HAP-1 (cell line): ENCODE measurements around the gene PJA1.

Source experiments
- DNase-seq, 2 experiments: peaks; one replicate each; pipeline ENCODE4 v3.0.0-alpha.2; 2016 to 2020; ENCODE audit warnings: low spot score in 2 of 2
- H3K27me3 ChIP-seq: fragments of 250-450 bp; sonication (Bioruptor Pico); 2 replicates; pipeline ENCODE4 v1.5.1; 2020; ENCODE audit warnings: low read depth, mild to moderate bottlenecking, moderate library complexity
- H3K36me3 ChIP-seq: fragments of 250-450 bp; sonication (Bioruptor Pico); replicated peaks from 2 replicates; pipeline ENCODE4 v1.5.1; 2020; ENCODE audit warnings: mild to moderate bottlenecking
- H3K4me1 ChIP-seq: fragments of 250-450 bp; sonication (Bioruptor Pico); 2 replicates; pipeline ENCODE4 v1.5.1; 2020; ENCODE audit warnings: mild to moderate bottlenecking
- H3K4me3 ChIP-seq: fragments of 250-450 bp; sonication (Bioruptor Pico); 2 replicates; pipeline ENCODE4 v1.5.1; 2020; ENCODE audit warnings: mild to moderate bottlenecking, moderate library complexity
- H3K9me3 ChIP-seq: fragments of 250-450 bp; sonication (Bioruptor Pico); 2 replicates; pipeline ENCODE4 v1.5.1; 2020; ENCODE audit warnings: mild to moderate bottlenecking, moderate library complexity
- in situ Hi-C: fragments of 300-500 bp; cut with MboI; formaldehyde crosslinking; loops from 3 replicates; pipeline ENCODE4 v1.14.3; 2020; ENCODE audit warnings: low sequenced_read_pairs, inconsistent platforms, mixed read lengths

PJA1 gene

DNA sequence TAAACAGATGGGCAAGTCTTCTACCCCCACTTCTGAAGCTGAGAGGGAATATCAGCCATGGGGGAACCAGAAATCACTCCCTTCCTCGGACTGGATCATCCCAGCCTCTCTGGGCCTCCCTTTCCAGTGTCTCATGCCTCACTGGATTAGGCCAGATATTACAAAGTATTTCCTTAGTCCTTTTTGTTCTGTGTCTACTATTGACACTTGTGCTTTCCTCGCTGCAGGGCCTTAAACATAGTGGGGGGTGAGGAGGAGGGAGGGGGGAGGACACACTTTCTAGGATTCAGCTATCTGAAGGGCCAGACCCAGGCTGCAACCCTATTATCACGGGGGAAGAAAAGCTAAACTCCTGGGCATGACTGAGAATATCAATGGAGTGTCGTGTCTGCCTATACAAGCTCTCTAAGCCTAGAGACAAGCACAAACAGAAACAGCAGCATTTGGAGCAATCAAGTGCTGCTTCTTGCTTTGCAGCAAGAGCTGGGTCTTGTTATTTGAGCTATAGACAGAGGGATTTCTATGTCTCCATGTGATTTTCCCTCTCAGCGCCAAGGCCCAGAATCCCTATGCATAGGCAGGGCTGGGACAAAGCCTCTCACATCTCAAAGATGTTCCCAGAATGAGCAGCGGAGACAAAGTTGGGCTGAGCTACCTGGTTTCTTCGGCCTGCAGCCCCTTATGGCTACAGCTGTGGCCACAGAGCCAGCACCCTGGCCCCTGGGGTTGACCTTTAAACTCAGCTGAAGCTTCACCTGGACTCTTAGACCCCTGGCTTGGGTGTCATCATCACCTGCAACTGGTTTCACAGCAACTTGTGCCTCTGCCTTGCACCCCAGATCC is 20.2 kb downstream of the PJA1 start:
- H3K4me1 ChIP-seq, result peaks cover 30% of the 10 kb centered on the region

DNA sequence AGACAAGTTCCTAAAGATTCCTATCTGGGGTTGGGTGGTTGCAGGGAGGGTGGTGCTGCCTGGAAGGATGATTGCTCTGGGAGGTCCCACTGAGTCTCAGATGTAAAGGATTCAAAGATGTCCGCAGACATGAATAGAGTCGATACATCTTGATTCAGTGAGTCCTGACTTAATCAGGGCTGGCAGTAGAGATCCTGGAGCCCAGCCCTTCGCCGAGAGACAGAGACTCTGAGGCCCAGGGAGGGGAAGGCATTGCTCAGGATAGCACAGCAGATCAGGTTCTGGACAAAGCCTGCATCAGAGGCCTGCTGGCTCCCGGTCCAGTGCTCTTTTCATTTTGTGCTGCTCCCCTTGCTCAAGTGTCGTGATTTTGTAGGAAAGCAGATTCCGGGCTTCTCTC is 21.7 kb downstream of the PJA1 start:
- Histone ChIP-seq H3K9me3 (no peaks in the 10 kb centered on the region), H3K4me1 (peaks cover 27% of the 10 kb centered on the region), H3K27me3 (no peaks in the 10 kb centered on the region), H3K36me3 (no peaks in the 10 kb centered on the region), H3K4me3 (no peak overlapping the region)
- in situ Hi-C loops, result no loop called here
- no peak for DNase-seq

More for the DNA sequence above, 20.2 kb downstream of the PJA1 start:
- Histone ChIP-seq H3K27me3 (no peaks in the 10 kb centered on the region), H3K9me3 (no peaks in the 10 kb centered on the region), H3K4me3 (no peak overlapping the region), H3K36me3 (no peaks in the 10 kb centered on the region)
- in situ Hi-C loops, result no loop called here
- peak; percentile 55 to 56 for DNase-seq

DNA sequence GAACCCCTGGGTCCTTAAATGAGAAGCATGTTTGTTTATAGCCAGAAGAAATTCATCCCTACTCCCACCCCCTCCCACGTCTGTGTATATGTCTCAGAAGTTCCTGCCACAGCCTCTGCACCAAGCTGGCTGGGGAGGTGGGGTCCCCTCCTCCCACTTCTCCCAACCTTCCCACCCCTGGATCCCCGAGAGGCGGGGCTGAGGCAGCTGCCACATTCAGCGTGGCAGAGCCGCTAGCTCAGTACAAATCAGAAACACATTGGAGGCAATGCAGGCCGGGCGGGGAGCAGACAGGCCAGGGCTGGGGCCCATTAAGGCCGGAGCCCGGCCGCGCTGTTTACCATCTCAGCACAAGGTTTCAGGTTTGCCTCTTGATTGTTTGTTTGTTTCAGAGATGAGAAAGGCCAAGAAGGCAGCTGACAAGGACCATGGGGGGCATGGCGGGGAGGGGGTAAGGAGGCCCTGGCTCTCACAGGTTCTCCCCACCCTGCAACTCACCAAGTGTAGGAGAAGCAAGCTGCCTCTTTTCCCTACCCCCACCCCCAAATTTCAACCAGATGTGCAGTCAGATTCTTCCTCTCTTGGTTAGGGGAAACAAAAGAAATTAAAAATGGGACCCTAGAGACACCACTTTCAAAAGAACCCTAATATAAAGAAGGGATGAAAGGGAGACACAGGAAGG is 22.3 kb downstream of the PJA1 start:
- no peak for DNase-seq
- H3K9me3 ChIP-seq, result no peaks in the 10 kb centered on the region
- in situ Hi-C loops, result no loop called here
- H3K4me3 ChIP-seq, result no peak overlapping the region
- no peaks in the 10 kb centered on the region for H3K36me3 ChIP-seq
- H3K27me3 ChIP-seq, result no peaks in the 10 kb centered on the region
- peaks cover 32% of the 10 kb centered on the region for H3K4me1 ChIP-seq

DNA sequence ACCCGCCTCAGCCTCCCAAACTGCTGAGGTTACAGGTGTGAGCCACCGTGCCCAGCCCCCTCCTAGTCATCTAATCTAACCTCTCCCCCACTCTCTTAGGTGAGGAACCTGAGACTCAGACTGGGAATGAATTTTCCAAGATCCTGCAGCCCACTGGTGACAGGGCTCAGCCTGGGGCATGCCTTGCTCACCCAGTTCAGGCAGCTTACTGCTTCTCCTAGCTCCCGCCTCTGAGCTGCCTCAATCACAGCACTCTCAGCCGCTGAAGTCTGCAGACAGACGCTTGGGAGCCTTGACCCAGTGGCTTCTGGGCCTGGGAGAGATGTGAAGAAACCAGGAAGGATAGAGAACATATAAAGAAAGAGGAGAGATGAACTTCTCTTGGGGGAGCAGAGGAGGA is 24.4 kb downstream of the PJA1 start:
- in situ Hi-C loops, result no loop called here
- DNase-seq, result no peak
- no peak overlapping the region for H3K4me3 ChIP-seq
- no peaks in the 10 kb centered on the region for H3K9me3 ChIP-seq
- no peaks in the 10 kb centered on the region for H3K27me3 ChIP-seq
- H3K36me3 ChIP-seq, result no peaks in the 10 kb centered on the region
- peaks cover 50% of the 10 kb centered on the region for H3K4me1 ChIP-seq

DNA sequence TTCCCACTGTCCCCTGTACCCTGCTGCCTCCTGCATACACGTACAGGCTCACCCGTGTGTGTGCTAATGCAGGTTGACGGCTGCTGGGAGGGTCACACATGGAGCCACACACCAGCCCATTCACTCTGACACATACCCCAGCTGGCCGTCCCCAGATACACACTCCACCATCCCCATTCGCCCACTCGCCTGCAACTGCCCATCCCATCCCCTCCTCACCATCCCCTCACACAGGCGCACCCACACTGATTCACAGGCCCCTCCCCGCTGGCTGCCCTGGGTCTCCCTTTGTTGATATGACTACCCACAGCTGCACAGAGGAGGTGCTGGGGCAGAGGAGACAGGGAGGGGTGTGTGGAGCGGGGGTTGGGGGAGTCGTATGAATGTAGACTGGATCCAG is 25.7 kb downstream of the PJA1 start:
- H3K4me1 ChIP-seq, result peaks cover 52% of the 10 kb centered on the region
- no peaks in the 10 kb centered on the region for H3K27me3 ChIP-seq
- DNase-seq, result no peak
- H3K9me3 ChIP-seq, result no peaks in the 10 kb centered on the region
- H3K4me3 ChIP-seq, result no peak overlapping the region
- H3K36me3 ChIP-seq, result no peaks in the 10 kb centered on the region
- in situ Hi-C loops, result loop anchor here (10.0 kb wide), 1 partner anchor 315 kb away; the partner anchor contains the start of gene EFNB1

DNA sequence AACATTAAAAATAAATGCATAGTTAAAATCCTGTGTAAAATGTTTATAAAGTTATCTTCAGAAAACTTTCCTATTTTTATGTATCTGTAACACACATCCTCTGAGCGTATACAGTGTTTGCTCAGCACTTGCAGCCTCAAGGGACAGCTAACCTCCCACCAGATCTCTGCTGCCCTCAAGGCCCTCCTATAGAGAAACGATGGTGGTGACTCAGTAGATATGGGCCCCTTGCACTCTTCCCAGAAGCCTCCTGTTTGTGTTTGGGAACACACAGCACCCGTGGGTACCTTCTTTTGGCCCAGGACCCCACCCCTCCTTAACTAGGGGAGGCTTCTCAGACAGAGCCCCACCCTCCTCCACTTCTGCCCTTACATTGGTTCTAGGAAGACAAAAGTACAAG is 26.7 kb downstream of the PJA1 start:
- H3K4me1 ChIP-seq, result peaks cover 55% of the 10 kb centered on the region

DNA sequence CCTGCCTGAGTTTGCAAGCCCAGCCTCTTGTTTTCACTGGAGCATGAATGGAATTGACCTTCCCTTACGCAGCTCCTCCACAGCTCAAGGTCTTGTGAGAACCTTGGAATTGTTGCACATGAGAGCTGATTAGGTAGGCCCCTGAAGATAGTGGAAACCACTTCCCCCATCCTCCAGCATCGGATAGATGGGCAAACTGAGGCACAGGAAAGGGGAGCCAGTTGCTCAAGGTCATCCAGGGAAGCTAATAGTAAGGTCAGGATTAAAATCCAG is 27.2 kb downstream of the PJA1 start:
- no peaks in the 10 kb centered on the region for H3K36me3 ChIP-seq
- H3K27me3 ChIP-seq, result no peaks in the 10 kb centered on the region
- no peak for DNase-seq
- H3K4me1 ChIP-seq, result peaks cover 57% of the 10 kb centered on the region
- no peaks in the 10 kb centered on the region for H3K9me3 ChIP-seq
- H3K4me3 ChIP-seq, result no peak overlapping the region
- in situ Hi-C loops, result loop anchor here (10.0 kb wide), 1 partner anchor 313 kb away; the partner anchor contains the start of gene EFNB1

More for the DNA sequence above, 26.7 kb downstream of the PJA1 start:
- in situ Hi-C loops, result loop anchor here (10.0 kb wide), 1 partner anchor 314 kb away; the partner anchor contains the start of gene EFNB1
- Histone ChIP-seq H3K9me3 (no peaks in the 10 kb centered on the region), H3K4me3 (no peak overlapping the region), H3K27me3 (no peaks in the 10 kb centered on the region), H3K36me3 (no peaks in the 10 kb centered on the region)
- no peak for DNase-seq

DNA sequence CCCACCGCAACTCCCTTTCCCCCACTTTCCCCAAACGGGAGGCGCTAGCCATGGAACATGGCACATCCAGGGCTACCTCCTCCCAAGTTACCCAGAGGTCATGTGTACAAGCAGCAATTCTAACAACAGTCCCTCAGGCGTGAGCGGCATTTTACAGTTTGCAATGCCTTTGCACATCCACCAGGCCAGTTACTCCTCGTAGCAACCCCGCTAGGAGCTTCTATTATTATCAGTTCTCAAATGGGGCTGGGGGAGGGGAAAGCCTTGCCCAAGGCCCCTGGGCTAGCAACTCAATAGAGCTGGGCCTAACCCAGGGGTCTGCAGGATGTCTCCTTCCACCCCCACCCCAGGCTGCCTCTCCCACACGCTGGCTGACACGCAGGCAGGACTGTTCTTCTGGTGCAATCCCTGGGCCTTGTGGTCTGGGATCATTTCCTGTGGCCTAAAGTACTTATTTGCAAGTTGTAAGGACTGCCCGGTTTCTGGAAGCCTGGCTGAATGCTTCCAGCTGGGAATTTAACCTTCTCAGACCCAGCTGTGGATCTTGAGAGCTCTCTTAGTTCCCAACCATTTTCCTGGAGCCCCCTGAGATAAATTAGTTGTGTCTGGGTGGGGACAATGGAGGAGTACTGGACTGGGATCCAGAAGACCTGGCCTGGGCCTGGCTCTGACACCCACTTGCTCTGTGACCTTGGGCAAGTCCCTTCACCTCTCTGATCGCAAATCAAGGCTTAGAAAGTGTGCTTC is 27.7 kb downstream of the PJA1 start:
- DNase-seq, result peak; percentile 63 to 73
- no peaks in the 10 kb centered on the region for H3K27me3 ChIP-seq
- in situ Hi-C loops, result loop anchor here (10.0 kb wide), 1 partner anchor 313 kb away; the partner anchor contains the start of gene EFNB1
- H3K4me3 ChIP-seq, result peak overlapping the region; percentile 22
- no peaks in the 10 kb centered on the region for H3K9me3 ChIP-seq
- no peaks in the 10 kb centered on the region for H3K36me3 ChIP-seq
- H3K4me1 ChIP-seq, result peaks cover 57% of the 10 kb centered on the region

DNA sequence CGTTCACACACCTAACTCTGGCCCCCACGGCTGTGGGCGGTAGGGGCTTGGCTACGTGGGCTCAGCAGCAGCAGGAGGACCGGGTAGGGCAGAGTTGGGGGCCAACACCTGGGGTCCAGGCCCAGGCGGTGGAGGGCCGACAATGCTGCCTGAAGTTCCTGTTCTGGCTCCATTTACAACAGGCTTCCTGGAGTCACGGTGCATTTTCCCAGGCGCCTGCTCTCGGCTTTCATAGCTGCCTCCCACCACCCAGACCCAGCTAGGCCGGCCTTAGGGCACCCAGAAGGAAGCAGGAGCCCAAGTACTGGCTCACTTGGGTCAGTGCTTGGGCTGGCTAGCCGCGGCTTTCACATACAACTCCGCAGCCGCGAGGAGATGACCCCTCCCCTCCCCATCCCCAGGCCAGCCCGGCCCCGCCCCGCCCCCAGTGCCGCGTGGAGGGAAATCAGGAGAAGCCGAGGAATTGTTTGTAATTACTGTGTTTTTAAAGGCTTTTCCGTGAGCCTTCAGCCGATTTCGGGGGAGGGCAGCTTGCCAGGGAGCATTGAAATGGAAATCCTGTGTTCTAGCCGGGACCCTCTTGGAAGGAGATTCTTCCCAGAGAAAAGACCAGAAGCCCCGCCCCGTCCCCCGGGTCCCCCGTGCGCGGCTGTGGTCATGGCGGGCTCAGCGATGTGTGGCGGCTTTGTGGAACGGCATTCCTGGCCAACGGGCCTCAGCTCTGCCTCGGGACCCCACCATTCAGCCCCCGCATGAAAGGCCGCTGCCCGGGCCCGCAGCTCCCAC is 28.5 kb downstream of the PJA1 start:
- Histone ChIP-seq H3K9me3 (no peaks in the 10 kb centered on the region), H3K36me3 (no peaks in the 10 kb centered on the region), H3K4me3 (peak overlapping the region; percentile 22), H3K4me1 (peaks cover 60% of the 10 kb centered on the region), H3K27me3 (no peaks in the 10 kb centered on the region)
- DNase-seq, result peak; percentile 96 to 97
- in situ Hi-C loops, result loop anchor here (10.0 kb wide), 1 partner anchor 312 kb away; the partner anchor contains the start of gene EFNB1

DNA sequence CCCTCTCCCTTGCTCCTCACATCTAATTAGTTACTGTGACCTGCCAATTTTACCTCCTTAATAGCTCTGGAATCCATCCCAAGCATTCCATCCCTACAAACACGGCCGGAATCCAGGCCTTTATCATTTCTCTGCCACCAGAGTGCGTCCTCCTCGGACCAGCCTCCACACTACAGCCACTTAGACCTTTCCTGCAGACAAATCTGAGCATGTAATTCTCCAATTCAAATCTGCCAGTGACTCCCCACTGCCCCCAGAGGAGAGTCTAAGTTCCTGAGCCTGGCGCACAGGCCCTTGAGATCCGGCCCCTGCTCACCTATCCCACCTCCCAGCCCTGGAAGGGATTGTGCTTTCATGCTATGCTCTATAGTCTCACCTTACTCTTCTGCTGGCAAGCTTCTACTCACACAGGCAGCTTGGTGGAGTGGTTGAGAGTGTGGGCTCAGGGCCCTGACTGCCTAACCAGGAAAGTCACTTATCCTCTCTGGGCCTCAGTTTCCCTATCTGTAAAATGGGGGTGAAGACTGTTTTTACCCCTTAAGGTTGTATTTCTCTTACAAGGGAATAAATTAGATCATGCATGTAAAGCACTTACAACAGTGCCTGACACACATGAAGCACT is 31.2 kb downstream of the PJA1 start:
- peak; percentile 91 to 94 for DNase-seq
- in situ Hi-C loops, result loop anchor here (5.0 to 10.0 kb wide), 2 partner anchors 148 to 309 kb away; partner anchors contain the start of gene EFNB1
- H3K4me3 ChIP-seq, result no peak overlapping the region
- H3K27me3 ChIP-seq, result no peaks in the 10 kb centered on the region
- no peaks in the 10 kb centered on the region for H3K36me3 ChIP-seq
- no peaks in the 10 kb centered on the region for H3K9me3 ChIP-seq
- H3K4me1 ChIP-seq, result peaks cover 76% of the 10 kb centered on the region

DNA sequence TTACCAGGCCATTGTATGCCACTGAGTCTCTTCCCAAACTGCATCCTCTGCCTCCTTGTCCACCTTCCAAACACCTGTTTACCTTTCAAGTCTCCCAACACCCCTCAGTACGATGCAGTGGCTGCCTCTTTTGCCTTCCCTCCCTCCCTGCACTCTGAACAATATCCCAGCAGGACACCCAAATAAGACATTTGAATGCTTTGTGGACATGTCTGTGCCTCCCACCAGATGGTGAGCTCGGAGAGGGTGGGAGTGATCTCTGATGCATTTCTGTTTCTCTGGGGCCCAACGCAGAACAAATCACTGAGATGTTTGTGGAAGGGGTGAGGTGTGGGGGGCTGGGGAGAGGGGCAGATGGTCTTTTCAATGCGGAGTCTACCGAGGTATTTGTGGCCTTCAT is 33.4 kb downstream of the PJA1 start:
- H3K4me1 ChIP-seq, result peaks cover 55% of the 10 kb centered on the region
- no peak for DNase-seq
- in situ Hi-C loops, result loop anchor here (5.0 to 10.0 kb wide), 2 partner anchors 150 to 307 kb away; partner anchors contain the start of gene EFNB1
- H3K36me3 ChIP-seq, result no peaks in the 10 kb centered on the region
- H3K27me3 ChIP-seq, result no peaks in the 10 kb centered on the region
- H3K4me3 ChIP-seq, result no peak overlapping the region
- no peaks in the 10 kb centered on the region for H3K9me3 ChIP-seq

DNA sequence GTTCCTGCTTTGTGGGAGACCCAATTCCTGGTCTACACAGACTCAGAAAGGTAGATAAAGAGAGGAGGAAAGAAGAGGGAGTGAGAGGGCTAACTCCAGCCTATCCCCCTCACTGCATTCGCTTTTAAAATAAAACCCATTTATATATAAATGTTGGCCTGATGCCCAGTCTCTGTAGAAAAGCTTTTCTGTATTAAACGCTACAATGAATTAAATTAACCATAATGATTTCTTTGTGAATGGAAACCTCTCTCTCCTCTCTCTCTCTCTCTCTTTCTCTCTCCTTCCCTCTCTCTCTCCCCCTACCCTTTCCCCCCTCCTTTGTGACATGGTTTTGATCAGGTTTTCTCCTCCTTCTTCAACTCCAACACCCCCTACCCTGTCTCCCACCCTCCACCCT is 34.8 kb downstream of the PJA1 start:
- Histone ChIP-seq H3K36me3 (no peaks in the 10 kb centered on the region), H3K4me3 (no peak overlapping the region), H3K9me3 (no peaks in the 10 kb centered on the region), H3K4me1 (peaks cover 43% of the 10 kb centered on the region), H3K27me3 (no peaks in the 10 kb centered on the region)
- in situ Hi-C loops, result loop anchor here (5.0 to 10.0 kb wide), 2 partner anchors 152 to 306 kb away; partner anchors contain the start of gene EFNB1
- DNase-seq, result peak in 1 of 2 experiments; percentile 83
